Fibroblast of villous mesenchyme (primary cell): ENCODE data around the gene HSPH1. TPM values are rescaled to one million over a fixed set of nuclear protein-coding genes. Genes with fewer than 3 reads are reported as not detected.

ENCODE experiments used
- DNase-seq: peaks from one replicate; pipeline ENCODE4 v3.0.0-alpha.2; 2010; ENCODE audit warnings: low read depth
- H3K4me3 ChIP-seq: 2 replicates; pipeline ENCODE4 v1.5.1; 2011; ENCODE audit warnings: low read depth, mild to moderate bottlenecking, low read length
- total RNA-seq: library from RNA; depleted of rRNA; stranded (reverse); fragments of >200 nt; gene quantifications from 2 replicates; pipeline ENCODE4 v1.2.3, GENCODE V29; 2012
- TF ChIP-seq, protein P1 (sequence below): IDR thresholded peaks from 2 replicates; pipeline ENCODE4 v1.5.1; 2012; ENCODE audit warnings: low read depth, mild to moderate bottlenecking, low read length; ENCODE audit not compliant: insufficient read depth

Gene HSPH1
- total RNA-seq, 1 donor, result 70.8 TPM

- no peak for DNase-seq
- H3K4me3 ChIP-seq, result no peak overlapping the region
- TF ChIP-seq, protein P1, sequence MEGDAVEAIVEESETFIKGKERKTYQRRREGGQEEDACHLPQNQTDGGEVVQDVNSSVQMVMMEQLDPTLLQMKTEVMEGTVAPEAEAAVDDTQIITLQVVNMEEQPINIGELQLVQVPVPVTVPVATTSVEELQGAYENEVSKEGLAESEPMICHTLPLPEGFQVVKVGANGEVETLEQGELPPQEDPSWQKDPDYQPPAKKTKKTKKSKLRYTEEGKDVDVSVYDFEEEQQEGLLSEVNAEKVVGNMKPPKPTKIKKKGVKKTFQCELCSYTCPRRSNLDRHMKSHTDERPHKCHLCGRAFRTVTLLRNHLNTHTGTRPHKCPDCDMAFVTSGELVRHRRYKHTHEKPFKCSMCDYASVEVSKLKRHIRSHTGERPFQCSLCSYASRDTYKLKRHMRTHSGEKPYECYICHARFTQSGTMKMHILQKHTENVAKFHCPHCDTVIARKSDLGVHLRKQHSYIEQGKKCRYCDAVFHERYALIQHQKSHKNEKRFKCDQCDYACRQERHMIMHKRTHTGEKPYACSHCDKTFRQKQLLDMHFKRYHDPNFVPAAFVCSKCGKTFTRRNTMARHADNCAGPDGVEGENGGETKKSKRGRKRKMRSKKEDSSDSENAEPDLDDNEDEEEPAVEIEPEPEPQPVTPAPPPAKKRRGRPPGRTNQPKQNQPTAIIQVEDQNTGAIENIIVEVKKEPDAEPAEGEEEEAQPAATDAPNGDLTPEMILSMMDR, result no peak
Measured at GRCh38 chr13:31175847-31176532, 14.3 kb upstream of the HSPH1 start.

DNA sequence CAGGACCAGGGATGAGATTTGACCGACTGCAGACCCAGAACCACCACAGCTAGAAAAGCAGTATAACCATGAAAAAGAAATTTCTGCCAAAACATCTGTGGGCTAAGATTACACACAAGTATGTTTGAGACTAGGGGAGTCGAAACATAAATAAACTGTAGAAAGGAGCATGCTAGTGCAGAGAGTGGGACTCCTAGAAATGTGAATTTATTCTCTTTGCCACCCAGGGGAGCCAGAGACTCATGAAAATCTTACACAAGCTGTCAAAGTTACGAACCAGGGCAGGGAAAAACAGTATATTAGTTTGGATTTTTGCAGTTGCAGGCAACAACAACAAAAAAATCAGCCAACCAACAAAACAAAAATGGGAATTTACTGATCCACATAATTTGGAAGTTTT lies 12.3 kb upstream of the HSPH1 start:
- TF ChIP-seq, protein P1, result peak; percentile 11
- H3K4me3 ChIP-seq, result no peak overlapping the region
- peak; percentile 23 for DNase-seq

DNA sequence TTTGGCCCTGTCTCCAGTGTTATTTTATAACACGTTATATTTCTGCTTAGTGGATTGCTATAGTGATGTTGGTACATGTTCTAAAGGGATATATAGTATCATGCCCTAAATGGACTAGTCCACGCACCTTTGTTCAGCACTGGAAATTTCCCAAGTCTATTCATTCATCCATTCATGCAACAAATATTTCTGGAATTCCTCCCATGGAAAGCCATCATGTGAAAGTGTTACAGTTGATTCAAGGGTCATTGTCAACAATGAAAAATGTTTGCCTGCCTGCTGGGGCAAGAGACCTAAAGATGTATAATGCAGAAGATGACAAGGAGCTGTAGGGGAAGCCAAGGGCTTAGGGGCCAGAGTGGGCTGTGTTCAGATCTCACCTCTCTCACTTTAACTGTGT lies 10.8 kb upstream of the HSPH1 start:
- DNase-seq, result peak; percentile 65
- TF ChIP-seq, protein P1, result no peak
- H3K4me3 ChIP-seq, result no peak overlapping the region

DNA sequence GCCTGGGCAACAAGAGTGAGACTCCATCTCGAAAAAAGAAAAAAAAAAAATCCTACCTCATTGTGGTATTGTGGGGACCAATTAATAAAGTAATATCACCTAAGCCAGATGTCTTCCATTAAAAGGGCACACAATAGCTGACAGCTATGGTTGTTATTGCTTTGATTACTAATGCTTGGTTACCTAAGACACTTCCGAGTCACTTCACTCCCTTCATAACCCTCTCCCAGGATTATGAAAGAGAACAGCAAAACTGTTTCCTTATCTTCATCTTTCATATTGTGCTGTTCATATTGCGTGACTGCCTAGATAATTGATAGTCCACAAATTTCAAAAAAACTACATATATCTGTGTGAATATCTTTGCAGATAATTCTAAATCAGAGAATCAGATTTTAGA lies 10.3 kb upstream of the HSPH1 start:
- TF ChIP-seq, protein P1, result no peak
- H3K4me3 ChIP-seq, result no peak overlapping the region
- peak; percentile 27 for DNase-seq

DNA sequence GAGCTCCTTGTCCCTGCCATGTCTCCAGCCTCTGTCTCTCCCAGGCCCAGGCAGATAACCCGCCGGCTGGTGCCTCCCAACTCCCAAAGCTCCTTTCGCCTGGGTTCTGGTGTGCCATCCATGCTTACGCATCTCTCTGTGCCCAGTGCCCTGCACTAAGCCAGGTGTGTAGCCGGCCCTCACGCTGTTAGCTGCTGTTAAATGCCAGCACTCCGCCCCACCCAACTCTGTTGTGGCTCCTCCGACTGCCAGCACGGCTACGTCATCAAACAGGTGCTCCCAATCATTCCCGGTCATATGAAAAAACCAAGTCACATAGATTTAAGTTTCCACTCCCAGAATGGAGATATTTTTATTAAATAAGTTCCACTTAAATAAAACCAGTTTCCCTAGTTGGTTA lies 7.0 kb upstream of the HSPH1 start:
- TF ChIP-seq, protein P1, result no peak
- no peak for DNase-seq
- no peak overlapping the region for H3K4me3 ChIP-seq

- TF ChIP-seq, protein P1, result no peak
- no peak for DNase-seq
Measured at GRCh38 chr13:31168166-31168565, 6.5 kb upstream of the HSPH1 start.

DNA sequence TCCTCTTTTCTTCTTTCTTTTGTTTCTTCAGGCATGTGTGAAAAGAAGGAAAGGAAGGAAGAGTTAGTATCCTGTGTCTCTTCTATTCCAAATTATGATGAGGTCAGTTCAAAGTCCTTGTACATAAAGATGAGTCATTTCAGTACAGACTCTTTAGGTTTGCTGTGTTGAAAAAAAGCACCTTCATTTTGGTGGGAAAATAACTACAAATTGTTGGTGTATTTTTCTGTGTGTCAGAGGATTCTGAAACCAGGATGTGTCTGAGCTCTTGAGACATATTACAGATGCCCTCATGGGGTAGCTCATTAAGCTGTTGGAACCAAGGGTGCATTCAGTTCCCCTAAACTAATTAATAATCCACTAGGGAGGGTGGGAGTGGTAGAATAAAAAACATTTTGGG lies 5.8 kb upstream of the HSPH1 start:
- H3K4me3 ChIP-seq, result no peak overlapping the region
- TF ChIP-seq, protein P1, result no peak
- DNase-seq, result no peak

More at GRCh38 chr13:31168166-31168565, 6.5 kb upstream of the HSPH1 start:
- H3K4me3 ChIP-seq, result no peak overlapping the region
